HepG2 (cell line): ENCODE data around the gene TNFSF12. TPM values are rescaled to one million over a fixed set of nuclear protein-coding genes. Genes with fewer than 3 reads are reported as not detected.

ENCODE experiments used
- ELF4 ChIP-seq: sonication (generic); formaldehyde crosslinking; IDR thresholded peaks from 2 replicates; pipeline ENCODE4 v1.5.0; 2020; ENCODE audit warnings: missing genetic modification reagents, mild to moderate bottlenecking, moderate library complexity, borderline replicate concordance
- GABPA ChIP-seq, 2 experiments: IDR thresholded peaks; 2 replicates each; pipeline ENCODE4 v1.6.1; 2011 to 2016; ENCODE audit warnings: low read depth in 2 of 2, low read length in 1 of 2, missing biosample characterization in 1 of 2, missing genetic modification characterization in 1 of 2
- GTF2F1 ChIP-seq: fragments of 150-350 bp; IDR thresholded peaks from 2 replicates; pipeline ENCODE4 v1.6.1; 2014; ENCODE audit warnings: low read length
- IKZF5 ChIP-seq: IDR thresholded peaks from 2 replicates; pipeline ENCODE4 v1.6.1; 2018; ENCODE audit warnings: missing genetic modification reagents, mild to moderate bottlenecking, missing compliant biosample characterization
- NFE2 ChIP-seq: sonication (generic); formaldehyde crosslinking; IDR thresholded peaks from 2 replicates; pipeline ENCODE4 v1.4.0; 2020; ENCODE audit warnings: missing genetic modification reagents
- TCF12 ChIP-seq, 2 experiments: fragments of 450-650 bp in 1 of 2; sonication (generic) in 1 of 2; formaldehyde crosslinking in 1 of 2; IDR thresholded peaks; 2 replicates each; pipeline versions ENCODE4 v1.6.1 to v1.8.0; 2017 to 2022; ENCODE audit warnings: antibody characterized with exemption in 1 of 2, mild to moderate bottlenecking in 1 of 2, missing genetic modification reagents in 1 of 2, moderate library complexity in 1 of 2
- ZFP36L1 ChIP-seq: sonication (generic); formaldehyde crosslinking; IDR thresholded peaks from 2 replicates; pipeline ENCODE4 v1.8.0; 2022; ENCODE audit warnings: mild to moderate bottlenecking, missing genetic modification reagents, moderate library complexity
- ZNF234 ChIP-seq: sonication (generic); formaldehyde crosslinking; conservative IDR thresholded peaks from 2 replicates; pipeline ENCODE4 v1.5.1; 2020; ENCODE audit warnings: mild to moderate bottlenecking, missing genetic modification reagents
- ZNF253 ChIP-seq: sonication (generic); formaldehyde crosslinking; IDR thresholded peaks from 2 replicates; pipeline ENCODE4 v1.8.0; 2022; ENCODE audit warnings: mild to moderate bottlenecking, missing genetic modification reagents, borderline replicate concordance
- ZNF407 ChIP-seq: sonication (generic); formaldehyde crosslinking; IDR thresholded peaks from one replicate; pipeline ENCODE4 v1.5.1; 2020; ENCODE audit warnings: mild to moderate bottlenecking, missing genetic modification reagents; ENCODE audit errors: not compliant biosample characterization
- ZNF460 ChIP-seq: sonication (generic); formaldehyde crosslinking; IDR thresholded peaks from 2 replicates; pipeline ENCODE4 v1.5.1; 2020; ENCODE audit warnings: missing genetic modification reagents, mild to moderate bottlenecking, borderline replicate concordance
- ZNF543 ChIP-seq: sonication (generic); formaldehyde crosslinking; IDR thresholded peaks from 2 replicates; pipeline ENCODE4 v1.4.0; 2020; ENCODE audit warnings: mild to moderate bottlenecking, missing genetic modification reagents
- ZNF552 ChIP-seq: sonication (generic); formaldehyde crosslinking; IDR thresholded peaks from 2 replicates; pipeline ENCODE4 v1.9.0; 2022; ENCODE audit warnings: missing genetic modification reagents, mild to moderate bottlenecking, borderline replicate concordance
- ZNF563 ChIP-seq: sonication (generic); formaldehyde crosslinking; IDR thresholded peaks from 2 replicates; pipeline ENCODE4 v1.8.0; 2022; ENCODE audit warnings: mild to moderate bottlenecking, moderate library complexity, missing genetic modification reagents
- ZNF75D ChIP-seq: sonication (generic); formaldehyde crosslinking; IDR thresholded peaks from 2 replicates; pipeline ENCODE4 v1.8.1; 2023; ENCODE audit warnings: missing genetic modification reagents, mild to moderate bottlenecking, borderline replicate concordance
- ZNF782 ChIP-seq: sonication (generic); formaldehyde crosslinking; IDR thresholded peaks from 2 replicates; pipeline ENCODE4 v1.4.0; 2020; ENCODE audit warnings: missing genetic modification reagents, mild to moderate bottlenecking, borderline replicate concordance
- ZSCAN31 ChIP-seq: sonication (generic); formaldehyde crosslinking; IDR thresholded peaks from 2 replicates; pipeline ENCODE4 v1.5.0; 2020; ENCODE audit warnings: low read depth, mild to moderate bottlenecking, missing genetic modification reagents
- polyA plus RNA-seq, 8 experiments: library from polyadenylated mRNA; depleted of rRNA in 3 of 8; stranded (reverse) in 7 of 8; unstranded in 1 of 8; fragments of >200 nt; fragmentation: Illumina TruSeq in 4 of 8; extraction: Trizol in 4 of 8; gene quantifications; 2 replicates each; pipeline versions ENCODE4 v1.2.1 to v1.2.3, GENCODE V29; 2011 to 2016; ENCODE audit warnings: low read depth in 4 of 8, missing spikeins in 1 of 8, mixed read lengths in 1 of 8; ENCODE audit not compliant: insufficient read depth in 1 of 8
- total RNA-seq, 5 experiments: library from RNA; depleted of rRNA; stranded (reverse); fragments of >200 nt; fragmentation: Illumina TruSeq; extraction: Trizol; gene quantifications; 2 replicates each; pipeline ENCODE4 v1.2.3, GENCODE V29; 2016; ENCODE audit warnings: low read depth in 1 of 5

Gene TNFSF12
- total and polyA plus RNA-seq, 2 of the 13 experiments (the other 11 are each of a cell fraction or from before 2014, with no cell fraction given) = 0.93 to 7.2 TPM

- no peak for TF ChIP-seq NFE2 (CRISPR knock-in tag)
- no peak; the same call in 1 of the 2 replicates for TF ChIP-seq ZNF563 (CRISPR knock-in tag)
- no peak for TF ChIP-seq ELF4 (CRISPR knock-in tag)
- 0 out of 2 replicates have a peak, but pooled peaks have one; percentile 1 for TF ChIP-seq ZNF543 (CRISPR knock-in tag)
- 0 out of 2 replicates have a peak, but pooled peaks have one; percentile 35 for TF ChIP-seq ZNF234
- TF ChIP-seq ZNF75D (CRISPR knock-in tag) = no peak
- no peak for TF ChIP-seq ZNF407
- no peak for TF ChIP-seq GTF2F1
- peak; percentile 29; the same call in 1 of the 2 replicates for TF ChIP-seq IKZF5 (CRISPR knock-in tag)
- TF ChIP-seq ZNF460 = no peak
- TF ChIP-seq ZNF782 (CRISPR knock-in tag) = no peak
- no peak for TF ChIP-seq ZSCAN31 (CRISPR knock-in tag)
- TF ChIP-seq TCF12 (IDR thresholded peaks at IDR 0.05) = no peak
- 0 out of 2 replicates have a peak, but pooled peaks have one; percentile 11 for TF ChIP-seq TCF12 (CRISPR knock-in tag; IDR thresholded peaks at IDR 0.05)
- TF ChIP-seq ZFP36L1 (CRISPR knock-in tag) = no peak
- no peak for TF ChIP-seq GABPA (IDR thresholded peaks at IDR 0.05; ENCODE audit: low read depth, low read length)
- 0 out of 2 replicates have a peak, but pooled peaks have one; percentile 23 for TF ChIP-seq GABPA (CRISPR knock-in tag; IDR thresholded peaks at IDR 0.05; ENCODE audit: low read depth)
- TF ChIP-seq ZNF552 (CRISPR knock-in tag) = no peak
- no peak for TF ChIP-seq ZNF253 (CRISPR knock-in tag)
Observed at GRCh38 chr17:7560172-7561027, 11.5 kb downstream of the TNFSF12 start (continued).
